Measurements from ENCODE around the gene GIMAP8.

- no peak for TF ChIP-seq CTCF (IDR thresholded peaks at IDR 0.05)
- TF ChIP-seq EZH2 (IDR thresholded peaks at IDR 0.05) = no peak
Observed at GRCh38 chr7:150520145-150520544, 69.7 kb downstream of the GIMAP8 start.
